LNCaP clone FGC (cell line): ENCODE data around the gene BMP2.

Source experiments
- DNase-seq: peaks from one replicate; pipeline ENCODE4 v3.0.0-alpha.2; 2011; ENCODE audit warnings: low read depth
- H3K4me3 ChIP-seq: 2 replicates; pipeline ENCODE4 v1.5.1; 2011; ENCODE audit warnings: mild to moderate bottlenecking, low read depth, low read length, control low read depth
- CTCF ChIP-seq: IDR thresholded peaks from 2 replicates; pipeline ENCODE4 v1.5.1; 2012; ENCODE audit warnings: mild to moderate bottlenecking; ENCODE audit not compliant: control insufficient read depth, insufficient read depth; ENCODE audit errors: extremely low read depth

BMP2 gene

GRCh38 chr20:6828794-6829423, 61.4 kb downstream of the BMP2 start:
- no peak overlapping the region for H3K4me3 ChIP-seq
- peak; percentile 15 for DNase-seq
- peak; percentile 81 for TF ChIP-seq CTCF

GRCh38 chr20:6829510-6830116, 62.1 kb downstream of the BMP2 start:
- DNase-seq, result no peak
- TF ChIP-seq CTCF, result peak; percentile 23
- no peak overlapping the region for H3K4me3 ChIP-seq
